ENCODE measurements around the gene BFAR.
"Not testable (repeated sequence)": the region's sequence is repeated elsewhere in the genome, so short reads cannot be mapped to it uniquely, and the experiment has no call there.

BFAR gene

DNA sequence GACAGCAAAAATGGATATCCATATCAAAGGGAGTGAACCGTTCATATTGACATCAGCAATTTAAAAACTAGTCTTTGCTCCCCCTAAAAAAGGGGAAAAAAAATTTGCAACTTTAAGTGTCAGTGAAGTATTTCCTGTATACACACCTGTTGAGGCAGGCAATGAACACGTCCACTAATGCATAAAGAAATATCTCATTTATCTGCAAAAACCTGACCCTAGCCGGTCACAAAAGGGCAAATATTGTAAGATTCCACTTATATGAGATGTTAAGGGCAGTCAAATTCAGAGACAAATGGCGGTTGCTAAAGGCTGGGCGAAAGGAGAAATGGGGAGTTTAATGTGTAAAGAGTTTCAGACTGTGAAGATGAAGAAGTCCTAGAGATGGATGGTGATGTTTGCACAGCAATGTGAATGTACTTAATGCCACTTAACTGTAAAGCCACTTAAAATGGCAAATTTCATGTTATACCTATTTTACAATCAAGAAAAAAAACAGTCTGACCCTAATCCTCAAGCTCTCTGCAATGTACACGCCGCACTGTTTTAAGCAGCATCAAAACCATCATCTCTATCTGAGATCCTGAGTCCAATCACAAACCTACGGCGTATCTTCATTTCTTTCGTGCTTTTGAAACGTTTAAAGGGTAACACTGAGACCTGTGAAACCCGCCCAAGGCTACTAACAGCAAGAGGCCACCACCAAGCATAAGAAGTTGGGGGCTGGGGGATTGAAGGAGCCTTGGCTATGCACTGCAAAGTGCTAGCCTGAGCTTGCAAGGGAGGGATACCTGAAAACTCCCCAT, 3.7 kb upstream of the BFAR start:
- Mint-ChIP-seq H3K27me3 (no peaks in the 10 kb centered on the region), H3K9me3 (peaks cover 3% of the 10 kb centered on the region), H3K36me3 (ENCODE audit: low read depth) (peaks cover 29% of the 10 kb centered on the region), H3K4me1 (peaks cover 46% of the 10 kb centered on the region), H3K4me3 (peak overlapping the region; percentile 98), H3K27ac (peak overlapping the region; percentile 96)
- ATAC-seq (no peak), DNase-seq (peak; percentile 7)

GRCh38 chr16:14629612-14629918, 3.2 kb upstream of the BFAR start:
- ATAC-seq (peak; percentile 1), DNase-seq (no peak)
- H3K27ac Mint-ChIP-seq: peak overlapping the region; percentile 96
- peaks cover 32% of the 10 kb centered on the region for H3K36me3 Mint-ChIP-seq (ENCODE audit: low read depth)
- no peaks in the 10 kb centered on the region for H3K27me3 Mint-ChIP-seq
- H3K9me3 Mint-ChIP-seq: peaks cover 3% of the 10 kb centered on the region
- peak overlapping the region; percentile 98 for H3K4me3 Mint-ChIP-seq
- H3K4me1 Mint-ChIP-seq: peaks cover 52% of the 10 kb centered on the region

DNA sequence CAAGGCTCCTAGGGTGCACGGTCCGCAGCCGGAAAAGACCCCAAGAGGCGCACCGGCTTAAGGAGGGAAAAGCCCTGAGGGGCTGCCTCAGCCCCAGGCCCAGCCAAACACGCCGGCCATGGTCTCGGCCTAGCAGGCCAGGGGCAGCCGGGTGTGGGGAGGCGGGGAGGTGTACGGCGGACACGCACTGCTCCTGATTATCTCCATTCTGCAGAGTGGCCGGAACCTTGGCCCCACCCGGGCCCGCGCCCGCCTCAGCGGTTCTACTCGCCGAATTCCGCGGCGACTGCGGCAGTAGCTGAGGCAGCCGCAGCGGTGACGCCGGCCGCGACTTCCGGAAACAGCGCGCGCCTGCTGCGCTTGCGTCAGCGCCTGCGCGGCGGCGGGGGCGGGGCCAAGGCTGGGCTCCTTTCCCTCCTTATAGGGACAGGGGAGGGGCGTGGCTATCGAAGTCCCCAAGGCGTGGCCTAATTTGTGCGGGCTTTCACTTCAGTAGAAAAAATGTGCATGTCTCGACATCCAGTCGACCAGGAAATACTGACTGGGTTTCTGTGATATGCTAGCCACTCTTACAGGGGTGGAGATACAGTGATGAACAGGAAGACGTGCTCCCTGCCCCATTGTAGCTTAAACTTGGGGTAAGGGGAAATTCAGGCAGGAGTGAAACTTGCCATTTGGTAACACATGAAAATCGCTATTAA, 2.7 kb upstream of the BFAR start, which contains the start of gene PARN:
TSS of gene PARN (minus strand) at position 342 of the 701 bp plus-strand sequence. CDS start at position 207, 135 bp downstream.
- peak; percentile 99 for DNase-seq
- peaks cover 57% of the 10 kb centered on the region for H3K4me1 Mint-ChIP-seq
- peak; percentile 64 for ATAC-seq
- peak within 1 kb of the TSS; percentile 96 for H3K27ac Mint-ChIP-seq
- no peaks in the 10 kb centered on the region for H3K27me3 Mint-ChIP-seq
- H3K9me3 Mint-ChIP-seq: peaks cover 3% of the 10 kb centered on the region
- H3K36me3 Mint-ChIP-seq (ENCODE audit: low read depth): peaks cover 35% of the 10 kb centered on the region
- peak within 1 kb of the TSS; percentile 98 for H3K4me3 Mint-ChIP-seq

DNA sequence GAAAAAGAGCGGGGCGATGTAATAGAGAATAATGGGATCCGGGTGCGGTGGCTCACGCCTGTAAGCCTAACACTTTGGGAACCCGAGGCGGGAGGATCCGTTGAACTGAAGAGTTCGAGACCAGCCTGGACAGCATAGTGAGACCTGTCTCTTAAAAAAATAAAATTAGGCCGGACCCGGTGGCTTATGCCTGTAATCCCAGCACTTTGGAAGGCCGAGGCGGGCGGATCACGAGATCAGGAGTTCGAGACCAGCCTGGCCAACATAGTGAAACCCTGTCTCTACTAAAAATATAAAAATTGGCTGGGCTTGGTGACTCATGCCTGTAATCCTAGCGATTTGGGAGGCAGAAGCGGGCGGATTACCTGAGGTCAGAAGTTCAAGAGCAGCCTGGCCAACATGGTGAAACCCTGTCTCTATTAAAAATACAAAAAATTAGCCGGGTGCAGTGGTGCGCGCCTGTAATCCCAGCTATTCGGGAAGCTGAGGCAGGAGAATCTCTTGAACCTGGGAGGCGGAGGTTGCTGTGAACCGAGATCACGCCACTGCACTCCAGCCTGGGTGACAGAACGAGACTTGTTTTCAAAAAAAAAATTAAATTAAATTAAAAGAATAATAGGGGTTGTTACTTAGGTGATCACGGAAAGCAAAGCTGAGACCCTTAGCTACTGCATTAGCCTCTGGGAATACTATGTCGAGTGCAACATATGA, 2.0 kb upstream of the BFAR start:
- Mint-ChIP-seq H3K36me3 (ENCODE audit: low read depth) (peaks cover 31% of the 10 kb centered on the region), H3K27ac (peak overlapping the region; percentile 96), H3K4me3 (peak overlapping the region; percentile 98), H3K4me1 (peaks cover 63% of the 10 kb centered on the region)
- not testable (repeated sequence) for H3K9me3 Mint-ChIP-seq, H3K27me3 Mint-ChIP-seq, DNase-seq, ATAC-seq

- H3K9me3 Mint-ChIP-seq: peaks cover 3% of the 10 kb centered on the region
- peaks cover 46% of the 10 kb centered on the region for H3K4me1 Mint-ChIP-seq
- H3K27me3 Mint-ChIP-seq: no peaks in the 10 kb centered on the region
- peak overlapping the region; percentile 96 for H3K27ac Mint-ChIP-seq
- DNase-seq (no peak), ATAC-seq (no peak)
- peaks cover 22% of the 10 kb centered on the region for H3K36me3 Mint-ChIP-seq (ENCODE audit: low read depth)
- peak overlapping the region; percentile 98 for H3K4me3 Mint-ChIP-seq
Observed at GRCh38 chr16:14634389-14634725, 1.6 kb downstream of the BFAR start.

- Mint-ChIP-seq H3K9me3 (no peaks in the 10 kb centered on the region), H3K27ac (no peak overlapping the region), H3K27me3 (no peaks in the 10 kb centered on the region), H3K4me1 (peaks cover 46% of the 10 kb centered on the region), H3K36me3 (ENCODE audit: low read depth) (peaks cover 27% of the 10 kb centered on the region), H3K4me3 (no peak overlapping the region)
- DNase-seq (no peak), ATAC-seq (no peak)
Observed at GRCh38 chr16:14635395-14636165, 2.8 kb downstream of the BFAR start.

DNA sequence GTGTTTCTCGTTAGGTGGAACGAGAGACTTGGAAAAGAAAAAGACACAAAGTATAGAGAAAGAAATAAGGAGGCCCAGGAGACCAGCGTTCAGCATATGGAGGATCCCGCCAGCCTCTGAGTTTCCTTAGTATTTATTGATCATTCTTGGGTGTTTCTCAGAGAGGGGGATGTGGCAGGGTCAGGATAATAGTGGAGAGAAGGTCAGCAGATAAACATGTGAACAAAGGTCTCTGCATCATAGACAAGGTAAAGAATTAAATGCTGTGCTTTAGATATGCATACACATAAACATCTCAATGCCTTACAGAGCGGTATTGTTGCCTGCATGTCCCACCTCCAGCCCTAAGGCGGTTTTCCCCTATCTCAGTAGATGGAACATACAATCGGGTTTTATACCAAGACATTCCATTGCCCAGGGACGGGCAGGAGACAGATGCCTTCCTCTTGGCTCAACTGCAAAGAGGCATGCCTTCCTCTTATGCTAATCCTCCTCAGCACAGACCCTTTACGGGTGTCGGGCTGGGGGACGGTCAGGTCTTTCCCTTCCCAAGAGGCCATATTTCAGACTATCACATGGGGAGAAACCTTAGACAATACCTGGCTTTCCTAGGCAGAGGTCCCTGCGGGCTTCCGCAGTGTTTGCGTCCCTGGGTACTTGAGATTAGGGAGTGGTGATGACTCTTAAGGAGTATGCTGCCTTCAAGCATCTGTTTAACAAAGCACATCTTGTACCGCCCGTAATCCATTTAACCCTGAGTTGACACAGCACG, 3.6 kb downstream of the BFAR start:
- peaks cover 47% of the 10 kb centered on the region for H3K4me1 Mint-ChIP-seq
- not testable (repeated sequence) for ATAC-seq, DNase-seq, H3K4me3 Mint-ChIP-seq, H3K27me3 Mint-ChIP-seq, H3K9me3 Mint-ChIP-seq
- H3K27ac Mint-ChIP-seq: peak overlapping the region; percentile 1
- H3K36me3 Mint-ChIP-seq (ENCODE audit: low read depth): peaks cover 32% of the 10 kb centered on the region

- not testable (repeated sequence) for H3K4me3 Mint-ChIP-seq, H3K9me3 Mint-ChIP-seq, H3K27ac Mint-ChIP-seq, DNase-seq, H3K27me3 Mint-ChIP-seq, ATAC-seq
- Mint-ChIP-seq H3K4me1 (peaks cover 42% of the 10 kb centered on the region), H3K36me3 (ENCODE audit: low read depth) (peaks cover 32% of the 10 kb centered on the region)
Observed at GRCh38 chr16:14636951-14637240, 4.1 kb downstream of the BFAR start.

DNA sequence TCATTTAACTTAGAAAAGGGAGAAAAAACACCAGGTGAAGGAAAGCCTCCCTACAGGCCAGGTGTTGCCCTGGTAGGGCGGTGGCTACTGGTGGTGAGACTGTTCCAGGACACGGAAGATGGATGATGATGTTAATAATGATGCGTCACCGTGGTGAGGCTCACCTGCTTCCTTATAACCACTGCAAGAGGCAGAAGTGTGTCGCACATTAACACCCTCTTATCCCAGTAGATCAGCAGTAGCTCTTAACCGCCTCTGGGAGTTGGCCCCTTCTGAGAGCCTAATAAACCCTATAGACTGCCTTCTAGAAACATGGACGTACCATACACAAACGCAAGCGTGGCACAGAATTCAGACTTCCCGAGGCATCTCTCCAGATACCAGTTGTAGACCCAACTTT, 7.8 kb downstream of the BFAR start:
- Mint-ChIP-seq H3K4me3 (no peak overlapping the region), H3K27ac (peak overlapping the region; percentile 36), H3K27me3 (no peaks in the 10 kb centered on the region), H3K9me3 (no peaks in the 10 kb centered on the region), H3K36me3 (ENCODE audit: low read depth) (peaks cover 32% of the 10 kb centered on the region), H3K4me1 (peaks cover 23% of the 10 kb centered on the region)
- DNase-seq (no peak), ATAC-seq (no peak)

DNA sequence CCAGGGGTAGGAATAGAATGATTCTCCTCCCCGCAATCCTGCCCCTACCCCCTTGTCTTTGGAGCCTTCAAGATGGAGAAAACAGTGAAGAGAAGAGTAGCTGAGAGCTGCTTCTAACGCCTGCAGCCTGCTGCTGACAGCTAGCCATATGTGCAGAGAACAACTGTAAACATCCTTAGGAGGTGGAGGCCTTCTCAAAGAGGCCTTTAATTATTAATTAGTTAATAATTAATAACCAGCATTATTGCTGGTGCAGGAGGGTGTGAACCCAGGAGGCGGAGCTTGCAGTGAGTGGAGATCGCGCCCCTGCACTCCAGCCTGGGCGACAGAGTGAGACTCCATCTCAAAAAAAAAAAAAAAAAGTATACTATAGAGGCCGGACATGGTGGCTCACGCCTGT, 8.5 kb downstream of the BFAR start:
- ATAC-seq (no peak), DNase-seq (no peak)
- peaks cover 29% of the 10 kb centered on the region for H3K36me3 Mint-ChIP-seq (ENCODE audit: low read depth)
- H3K4me3 Mint-ChIP-seq: no peak overlapping the region
- peaks cover 16% of the 10 kb centered on the region for H3K4me1 Mint-ChIP-seq
- no peaks in the 10 kb centered on the region for H3K27me3 Mint-ChIP-seq
- H3K9me3 Mint-ChIP-seq: no peaks in the 10 kb centered on the region
- H3K27ac Mint-ChIP-seq: peak overlapping the region; percentile 36

DNA sequence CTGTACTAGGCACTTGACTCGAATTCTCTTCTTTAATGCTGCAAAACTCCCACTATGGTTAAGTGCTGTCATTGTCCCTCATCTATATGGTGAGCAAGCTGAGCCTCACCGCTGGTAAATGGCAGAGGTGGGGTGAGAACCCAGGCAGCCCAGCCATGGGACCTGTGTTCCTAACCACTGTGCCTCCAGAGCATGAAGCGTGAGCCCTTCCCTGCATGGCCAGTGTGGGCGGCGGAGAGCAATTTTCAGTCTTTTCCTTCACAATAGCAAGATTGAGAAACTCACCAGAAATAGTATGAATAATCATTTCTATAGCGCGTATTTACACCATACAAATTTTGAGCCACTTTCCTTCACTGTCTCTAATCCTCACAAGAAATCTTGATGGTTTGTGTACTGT, 9.2 kb downstream of the BFAR start:
- peaks cover 31% of the 10 kb centered on the region for H3K36me3 Mint-ChIP-seq (ENCODE audit: low read depth)
- ATAC-seq: peak; percentile 43

DNA sequence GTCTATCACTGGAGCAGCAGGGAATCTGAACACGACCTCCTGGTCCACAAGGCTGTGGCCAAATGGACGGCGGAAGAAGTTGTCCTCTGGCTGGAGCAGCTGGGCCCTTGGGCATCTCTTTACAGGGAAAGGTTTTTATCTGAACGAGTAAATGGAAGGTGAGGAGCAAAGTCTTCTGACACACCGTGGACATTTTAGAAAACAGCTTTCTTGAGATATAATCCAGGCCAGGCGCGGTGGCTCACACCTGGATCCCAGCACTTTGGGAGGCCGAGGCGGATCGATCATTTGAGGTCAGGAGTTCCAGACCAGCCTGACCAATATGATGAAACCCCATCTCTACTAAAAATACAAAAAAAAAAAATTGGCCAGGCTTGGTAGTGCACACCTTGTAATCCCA, 17.1 kb downstream of the BFAR start:
- Mint-ChIP-seq H3K4me1 (peaks cover 14% of the 10 kb centered on the region), H3K27ac (peak overlapping the region; percentile 72)

More for the DNA sequence above, 9.2 kb downstream of the BFAR start:
- no peak overlapping the region for H3K4me3 Mint-ChIP-seq
- DNase-seq: peak; percentile 15
- no peaks in the 10 kb centered on the region for H3K9me3 Mint-ChIP-seq
- peak overlapping the region; percentile 52 for H3K27ac Mint-ChIP-seq
- peaks cover 15% of the 10 kb centered on the region for H3K4me1 Mint-ChIP-seq
- H3K27me3 Mint-ChIP-seq: no peaks in the 10 kb centered on the region

GRCh38 chr16:14650629-14651028, 17.9 kb downstream of the BFAR start:
- Mint-ChIP-seq H3K36me3 (ENCODE audit: low read depth) (peaks cover 48% of the 10 kb centered on the region), H3K4me1 (peaks cover 14% of the 10 kb centered on the region), H3K27ac (peak overlapping the region; percentile 72), H3K4me3 (no peak overlapping the region), H3K9me3 (no peaks in the 10 kb centered on the region), H3K27me3 (no peaks in the 10 kb centered on the region)
- ATAC-seq: no peak
- DNase-seq: no peak

More for the DNA sequence above, 17.1 kb downstream of the BFAR start:
- Mint-ChIP-seq H3K4me3 (no peak overlapping the region), H3K36me3 (ENCODE audit: low read depth) (peaks cover 48% of the 10 kb centered on the region), H3K9me3 (no peaks in the 10 kb centered on the region), H3K27me3 (no peaks in the 10 kb centered on the region)
- ATAC-seq (no peak), DNase-seq (no peak)

DNA sequence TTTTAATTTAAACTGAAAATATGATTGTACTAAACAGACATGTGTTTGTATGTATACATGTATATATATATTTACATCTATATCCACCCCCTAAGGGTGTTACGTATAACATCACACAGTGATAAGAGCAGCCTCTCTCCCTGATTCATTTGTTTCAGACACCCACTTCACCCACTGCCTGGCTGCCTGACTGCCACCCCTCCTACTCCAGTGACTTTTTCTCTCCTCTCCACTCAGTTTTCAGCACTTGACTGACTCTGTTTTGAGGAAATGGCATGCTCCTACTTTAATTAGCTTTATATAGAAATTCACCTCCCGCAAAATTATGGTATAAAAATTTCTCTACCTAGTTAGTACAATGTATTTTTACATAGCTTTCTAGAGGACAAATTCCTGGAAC, 20.0 kb downstream of the BFAR start:
- DNase-seq (no peak), ATAC-seq (no peak)
- Mint-ChIP-seq H3K27me3 (no peaks in the 10 kb centered on the region), H3K4me1 (peaks cover 12% of the 10 kb centered on the region), H3K9me3 (no peaks in the 10 kb centered on the region), H3K27ac (peak overlapping the region; percentile 12), H3K36me3 (ENCODE audit: low read depth) (peaks cover 55% of the 10 kb centered on the region), H3K4me3 (no peak overlapping the region)

Data from activated naive CD8-positive, alpha-beta T cell treated with anti-CD3 and anti-CD28 coated beads, Interleukin-2, amount 50 U/mL, for 24 hours (primary cell).